Gastroesophageal sphincter (tissue), 3 donors: Measurements from ENCODE around the gene RAD9A.

Experiments used
- CTCF ChIP-seq, 4 experiments: fragments of 200-600 bp in 2 of 4; fragments of 450-650 bp in 2 of 4; sonication (generic) in 1 of 4; IDR thresholded peaks; one replicate each; pipeline ENCODE4 v1.5.1; 2017 to 2019; ENCODE audit warnings: antibody characterized with exemption in 4 of 4, mild to moderate bottlenecking in 2 of 4, moderate library complexity in 2 of 4
- POLR2A ChIP-seq, 2 donors: fragments of 450-650 bp; IDR thresholded peaks; one replicate each; pipeline ENCODE4 v1.6.1; 2017; ENCODE audit warnings: antibody characterized with exemption in 2 of 2, mild to moderate bottlenecking in 2 of 2, moderate library complexity in 1 of 2
- POLR2AphosphoS5 ChIP-seq: sonication (generic); formaldehyde crosslinking; IDR thresholded peaks from one replicate; pipeline ENCODE4 v1.6.1; 2017; ENCODE audit warnings: antibody characterized with exemption

- no peak for TF ChIP-seq POLR2A (IDR thresholded peaks at IDR 0.05)
- no peak for TF ChIP-seq CTCF (IDR thresholded peaks at IDR 0.05)
- TF ChIP-seq POLR2AphosphoS5 = no peak
These were observed 5.0 kb downstream of the RAD9A start for GRCh38 chr11:67396587-67397389.
